DMS 273 (cell line): ENCODE results near the gene STON2.
A peak's percentile ranks its signal among the peaks of the same experiment; 100 is the strongest.
"Not testable (repeated sequence)": the region's sequence is repeated elsewhere in the genome, so short reads cannot be mapped to it uniquely, and the experiment has no call there.

Source experiments
- DNase-seq: peaks from one replicate; lab custom pipeline; 2025; ENCODE audit not compliant: unreplicated experiment; lab: John Stamatoyannopoulos, UW

Gene STON2

DNA sequence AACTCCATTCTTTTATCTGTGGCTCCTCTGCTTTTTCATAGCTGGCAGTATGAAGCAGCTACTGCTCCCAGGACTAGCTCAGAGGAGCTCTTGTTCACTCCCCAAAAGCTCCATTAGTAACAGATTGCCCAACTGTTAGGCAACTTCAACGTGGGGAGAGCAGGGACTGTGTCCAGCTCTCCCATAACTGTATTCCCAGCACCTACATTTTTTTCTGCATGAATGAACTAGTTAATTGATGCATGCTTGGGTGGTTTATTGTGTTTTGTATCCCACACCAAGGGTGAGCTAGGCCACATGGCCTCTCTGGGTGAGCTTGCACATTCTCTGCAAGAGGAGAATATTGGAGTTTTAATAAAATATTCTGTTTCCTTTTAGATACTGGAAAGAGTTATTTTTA, 15.2 kb downstream of the STON2 start:
- peak; percentile 93 for DNase-seq

DNA sequence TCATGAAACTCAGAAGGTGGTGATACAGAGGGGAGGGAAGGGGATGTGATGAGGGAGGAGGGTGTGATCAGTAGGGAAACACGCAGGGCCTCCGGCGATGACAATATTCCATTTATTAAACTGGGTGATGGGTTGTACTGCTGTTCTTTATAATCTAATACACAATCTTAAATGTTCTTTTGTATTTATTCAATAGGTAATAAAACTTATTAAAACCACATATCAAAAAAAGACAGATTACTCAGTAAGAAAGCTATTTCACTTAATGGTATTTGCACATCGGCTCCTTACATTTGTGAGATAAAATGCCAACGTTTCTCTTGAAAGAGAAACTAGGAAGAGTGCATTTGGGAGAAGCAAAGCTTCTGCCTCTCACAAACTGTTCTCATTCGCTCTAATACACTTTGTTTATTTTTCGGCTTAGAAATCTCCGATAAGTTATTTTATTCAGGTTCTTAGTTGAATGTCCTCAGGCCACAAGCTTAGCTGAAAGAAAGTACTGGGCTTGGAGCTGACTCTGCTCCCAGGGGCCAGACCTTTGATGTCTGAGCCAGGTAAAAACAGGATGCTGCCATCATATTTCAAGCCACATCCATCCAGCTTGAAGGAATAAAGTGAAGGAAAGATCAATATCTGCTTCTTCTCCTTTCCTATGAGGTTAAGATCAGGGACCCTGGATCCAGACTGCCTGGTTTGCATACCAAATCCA, 17.5 kb downstream of the STON2 start:
- DNase-seq, result no peak

DNA sequence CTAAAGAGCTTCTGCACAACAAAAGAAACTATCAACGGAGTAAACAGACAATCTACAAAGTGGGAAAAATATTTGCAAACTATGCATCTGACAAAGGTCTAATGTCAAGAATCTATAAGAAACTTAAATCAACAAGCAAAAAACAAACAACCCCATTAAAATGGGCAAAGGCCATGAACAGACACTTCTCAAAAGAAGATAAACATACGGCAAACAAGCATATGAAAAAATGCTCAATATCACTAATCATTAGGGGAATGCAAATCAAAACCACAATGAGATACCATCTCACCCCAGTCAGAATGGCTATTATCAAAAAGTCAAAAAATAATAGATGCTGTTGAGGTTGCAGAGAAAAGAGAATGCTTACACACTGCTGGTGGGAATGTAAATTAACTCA, 20.1 kb downstream of the STON2 start:
- not testable (repeated sequence) for DNase-seq

DNA sequence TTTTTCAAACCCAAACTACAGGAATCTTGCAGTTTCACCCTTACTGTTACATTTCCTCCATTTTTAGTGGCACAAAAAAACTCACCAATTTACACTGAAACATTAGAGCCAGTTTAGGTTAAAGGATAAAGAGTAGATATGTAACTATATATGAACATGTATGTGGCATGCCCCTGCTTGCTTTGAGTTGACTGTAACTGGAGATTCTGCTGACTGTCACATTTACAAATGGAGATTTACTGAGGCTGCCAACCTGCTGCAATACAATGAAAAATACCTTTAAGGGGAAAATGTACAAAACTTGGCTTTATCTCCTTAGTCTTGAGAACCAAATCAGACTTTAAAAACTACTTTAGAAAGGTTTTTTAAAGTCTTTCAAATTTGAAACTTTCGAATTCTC, 28.3 kb downstream of the STON2 start:
- peak; percentile 17 for DNase-seq

DNA sequence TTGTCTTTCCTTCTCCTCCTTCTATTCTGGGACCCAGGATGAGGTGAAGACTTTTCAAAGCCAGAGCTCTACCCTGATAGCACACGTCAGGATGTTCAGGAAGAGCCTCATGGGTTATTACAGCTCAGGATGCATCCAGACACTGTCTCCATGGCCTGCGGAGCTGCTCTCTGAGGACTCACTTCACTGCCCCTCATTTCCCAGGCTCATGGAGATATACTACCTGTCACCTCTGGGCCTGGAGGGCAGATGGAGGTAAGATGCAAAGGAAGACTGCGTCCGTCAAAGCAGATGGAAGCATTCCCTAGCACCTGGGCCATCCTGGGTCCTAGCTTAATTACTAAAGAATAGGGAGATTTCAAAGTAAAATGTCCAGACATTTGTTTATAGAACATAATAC, 32.6 kb downstream of the STON2 start:
- DNase-seq, result no peak

DNA sequence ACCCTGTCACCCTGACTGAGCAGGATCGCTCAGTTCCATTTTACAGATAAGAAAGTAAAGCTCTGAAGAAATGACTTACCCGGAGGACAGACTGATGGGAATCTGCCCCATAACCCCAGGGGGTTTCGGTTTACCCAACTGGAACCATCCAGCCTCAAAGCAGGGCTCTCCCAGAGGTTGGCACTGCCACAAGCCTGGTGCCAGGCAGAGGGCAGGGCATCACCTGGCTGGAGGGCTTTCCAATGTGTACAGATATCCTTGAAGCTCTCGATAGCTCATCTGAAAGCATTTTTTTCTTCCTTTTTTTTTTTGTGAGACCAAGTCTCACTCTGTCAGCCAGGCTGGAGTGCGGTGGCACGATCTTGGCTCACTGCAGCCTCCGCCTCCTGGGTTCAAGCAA, 33.2 kb downstream of the STON2 start:
- no peak for DNase-seq

DNA sequence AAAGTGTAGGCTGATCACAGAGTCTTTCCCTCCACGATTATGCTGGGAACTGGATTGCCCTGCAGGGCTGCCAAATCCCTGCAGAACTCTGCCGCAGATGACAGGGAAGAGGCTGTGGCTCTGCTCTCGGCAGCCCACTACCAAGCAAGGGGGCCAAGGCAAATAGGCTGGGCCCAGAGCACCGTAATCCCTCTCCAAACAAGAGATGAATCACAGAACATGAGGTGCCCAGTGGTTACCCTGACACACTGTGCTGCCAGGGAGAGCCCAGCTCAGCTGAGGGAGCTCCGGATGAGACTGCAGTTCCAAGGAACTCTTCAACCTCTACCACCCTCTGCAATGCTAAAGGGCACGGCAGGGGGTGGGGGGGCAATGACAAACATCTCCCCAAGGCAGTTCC, 33.9 kb downstream of the STON2 start:
- peak; percentile 62 for DNase-seq

DNA sequence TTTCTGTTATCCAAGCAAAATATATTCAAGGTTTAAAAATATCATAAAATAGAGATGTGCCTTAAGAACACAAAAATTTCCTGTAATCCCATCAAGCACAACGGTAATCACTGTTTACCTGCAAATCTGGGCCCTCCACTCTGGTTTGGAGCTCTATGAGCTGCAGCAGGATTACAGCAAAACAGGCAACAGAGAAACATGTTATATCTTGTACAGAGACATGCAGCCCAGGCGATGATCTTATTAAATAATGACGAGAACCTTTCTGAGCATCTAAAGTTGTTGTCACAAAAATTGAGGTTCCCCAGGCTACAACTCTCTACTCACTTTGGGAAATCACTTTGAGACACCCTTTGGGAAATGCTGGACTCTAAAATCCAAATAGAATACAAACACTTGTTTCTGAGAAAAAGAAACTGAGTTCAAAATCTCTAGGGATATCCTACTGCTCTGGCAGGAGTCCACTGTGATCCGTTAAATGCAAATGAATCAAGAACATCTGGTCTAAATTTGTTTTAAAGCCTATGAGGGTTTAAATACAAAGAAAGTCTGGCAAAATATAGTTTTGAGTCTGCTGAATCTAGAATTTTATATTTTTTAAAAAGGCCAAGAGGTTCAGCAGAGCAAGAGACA, 36.3 kb downstream of the STON2 start:
- DNase-seq, result peak; percentile 92

DNA sequence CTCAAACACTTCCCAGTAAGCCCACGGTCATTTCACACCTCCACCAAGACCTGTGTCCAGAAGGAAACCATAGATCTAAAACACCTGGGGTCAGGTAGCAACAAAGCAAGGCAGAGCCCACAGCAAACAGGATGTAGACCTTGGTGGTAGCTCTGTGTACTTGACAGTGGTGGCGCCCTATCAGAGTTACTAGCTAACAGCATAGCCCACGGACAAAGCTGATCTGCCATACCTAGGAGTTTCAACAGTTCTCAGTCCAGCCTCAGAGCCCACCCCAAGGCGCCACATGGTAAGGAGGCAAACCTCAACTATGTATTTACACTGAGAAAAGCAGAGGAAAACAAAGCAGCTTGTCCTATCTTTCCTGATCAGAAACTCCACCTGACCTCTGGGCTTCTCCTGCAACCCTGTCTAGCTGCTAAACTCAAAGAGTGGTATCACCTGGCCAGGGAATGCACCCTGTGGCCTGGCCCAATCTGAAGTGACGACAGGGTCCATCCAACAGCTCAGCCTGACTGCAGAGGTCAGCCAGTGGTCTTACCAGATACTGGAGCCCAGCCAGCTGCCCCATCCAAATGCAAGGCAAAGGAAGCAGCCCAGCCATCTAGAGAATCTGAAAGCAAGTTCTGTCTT, 46.3 kb downstream of the STON2 start:
- DNase-seq, result no peak

DNA sequence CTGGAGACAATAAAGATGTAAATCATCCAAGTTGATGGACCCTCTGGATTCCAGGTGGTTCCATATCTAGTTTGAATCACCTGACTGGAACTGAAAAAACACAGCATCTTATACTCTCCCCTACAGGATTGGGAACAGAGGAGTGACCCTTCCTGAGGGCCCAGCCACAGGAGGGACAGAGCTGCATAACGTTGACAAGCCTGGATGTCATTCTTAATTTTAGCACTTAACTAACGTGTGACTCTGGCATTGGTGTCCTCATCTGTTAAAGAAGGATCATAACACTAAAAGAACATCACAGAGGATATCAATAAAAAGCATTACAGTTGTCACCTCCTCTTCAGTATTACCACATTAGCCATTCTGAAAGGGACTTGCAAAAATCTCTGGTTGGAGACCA, 47.7 kb downstream of the STON2 start:
- DNase-seq, result no peak

DNA sequence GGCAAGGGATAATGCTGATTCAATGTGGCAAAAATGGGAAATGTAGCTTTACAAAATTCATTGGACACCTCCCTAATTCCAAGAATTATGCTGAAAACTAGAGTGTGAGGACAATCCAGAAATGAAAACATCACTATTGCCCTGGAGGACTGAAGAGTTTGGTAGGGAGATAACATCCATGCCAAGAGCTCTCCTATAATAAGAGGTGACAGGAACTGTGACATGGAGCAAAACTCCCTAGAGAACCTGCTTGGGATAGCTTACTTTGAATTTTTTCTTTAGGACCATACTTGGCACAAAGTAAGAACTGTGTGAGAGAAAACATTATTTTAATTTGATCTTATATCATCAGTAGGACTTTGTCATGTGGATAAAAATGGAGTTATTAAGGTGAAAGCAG, 48.9 kb downstream of the STON2 start:
- no peak for DNase-seq

DNA sequence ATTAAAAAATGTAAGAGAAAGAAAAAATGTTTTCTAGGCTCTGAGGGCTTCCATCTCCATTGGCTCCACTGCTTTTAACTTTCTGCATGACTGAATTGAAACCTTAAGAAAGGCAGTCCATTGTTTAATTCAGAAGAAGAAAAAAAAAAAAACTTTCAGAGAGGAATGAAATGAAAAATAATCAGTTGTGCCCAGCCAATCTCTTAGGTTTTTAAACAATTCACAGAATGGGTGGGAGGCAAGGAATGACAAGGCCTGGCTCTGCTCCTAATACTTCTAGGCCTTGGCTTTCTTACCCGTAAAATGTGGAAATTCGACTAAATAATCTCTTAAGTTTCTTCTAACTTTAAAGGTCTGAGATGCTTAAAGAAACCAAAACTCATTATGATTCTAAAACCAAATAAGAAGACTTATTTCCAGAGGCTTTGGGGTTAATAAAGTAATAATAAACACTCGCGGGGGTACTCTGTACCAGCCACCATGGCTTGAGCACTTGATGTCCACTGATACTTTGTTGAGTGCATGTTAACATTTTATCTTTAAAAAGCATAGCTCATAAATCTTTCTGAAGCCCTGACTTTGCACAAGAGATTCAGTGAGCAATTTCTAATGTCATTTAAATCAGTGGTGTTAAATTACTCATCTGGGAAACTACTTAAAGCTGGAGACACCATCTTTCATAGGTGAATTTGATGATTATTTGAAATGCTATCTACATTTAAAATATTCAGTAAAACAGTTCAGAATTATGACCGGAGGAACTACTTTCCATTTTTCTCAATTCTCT, 49.6 kb downstream of the STON2 start:
- no peak for DNase-seq

DNA sequence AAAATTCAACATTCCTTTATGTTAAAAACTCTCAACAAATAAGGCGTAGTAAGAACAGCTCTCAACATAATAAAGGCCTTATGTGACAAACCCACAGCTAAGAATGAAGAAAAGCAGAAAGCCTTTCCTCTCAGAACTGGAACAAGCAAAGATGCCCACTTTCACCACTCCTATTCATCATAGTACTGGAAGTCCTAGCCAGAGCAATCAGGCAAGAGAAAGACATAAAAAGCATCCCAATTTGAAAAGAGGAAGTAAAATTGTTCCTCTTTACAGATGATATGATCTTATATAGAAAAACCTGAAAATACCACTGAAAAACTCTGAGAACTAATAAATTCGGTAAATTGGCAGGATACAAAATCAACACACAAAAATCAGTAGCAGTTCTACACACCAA, 52.1 kb downstream of the STON2 start:
- no peak for DNase-seq

DNA sequence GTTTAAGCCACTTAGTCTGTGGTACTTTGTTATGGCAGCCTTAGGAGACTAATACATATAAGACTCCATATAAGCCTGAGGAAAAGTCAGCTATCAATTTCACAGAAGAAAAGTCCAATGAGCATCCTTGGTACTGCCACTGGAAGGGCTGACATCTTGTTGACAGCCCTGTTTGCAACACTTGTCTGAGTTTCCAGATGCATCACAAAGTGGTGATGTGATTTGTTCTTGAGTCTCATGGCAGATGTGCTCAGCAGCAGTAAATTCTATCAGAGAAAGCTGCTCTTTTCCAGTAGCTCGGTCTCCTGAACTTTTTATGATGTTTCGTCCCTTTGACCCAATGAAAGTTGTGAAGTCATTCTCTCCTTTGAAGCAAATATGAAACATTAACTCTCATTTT, 54.3 kb downstream of the STON2 start:
- no peak for DNase-seq

DNA sequence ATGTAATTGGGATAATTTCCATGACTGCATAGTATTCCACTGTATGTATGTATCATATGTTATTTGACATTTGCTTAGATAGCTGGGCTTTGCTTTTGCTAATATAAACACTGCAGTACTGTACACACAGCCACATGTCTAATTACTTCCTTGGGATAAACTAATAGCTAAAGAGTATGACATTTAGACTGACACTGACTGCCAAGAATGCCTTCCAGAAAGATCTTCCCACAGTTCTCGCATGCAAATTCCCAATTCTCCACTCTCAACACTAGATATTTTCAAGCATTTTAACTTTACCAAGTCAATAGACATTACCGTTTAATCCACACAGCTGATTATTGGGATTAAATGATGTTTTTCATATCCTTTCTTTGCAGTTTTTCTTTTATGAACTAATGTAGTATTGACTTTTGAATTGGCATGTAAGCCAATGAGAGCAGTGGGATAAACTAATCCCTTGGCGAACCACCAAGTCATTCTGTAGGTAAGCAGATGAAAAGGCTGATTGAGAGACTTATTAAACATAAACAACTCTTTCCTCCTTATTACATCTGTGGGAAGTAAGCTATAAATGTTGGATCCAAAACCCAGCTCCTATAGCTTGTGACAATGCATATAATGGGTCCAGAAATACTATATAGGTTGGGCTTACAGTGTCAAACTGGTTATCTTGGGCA, 55.5 kb downstream of the STON2 start:
- DNase-seq, result no peak

DNA sequence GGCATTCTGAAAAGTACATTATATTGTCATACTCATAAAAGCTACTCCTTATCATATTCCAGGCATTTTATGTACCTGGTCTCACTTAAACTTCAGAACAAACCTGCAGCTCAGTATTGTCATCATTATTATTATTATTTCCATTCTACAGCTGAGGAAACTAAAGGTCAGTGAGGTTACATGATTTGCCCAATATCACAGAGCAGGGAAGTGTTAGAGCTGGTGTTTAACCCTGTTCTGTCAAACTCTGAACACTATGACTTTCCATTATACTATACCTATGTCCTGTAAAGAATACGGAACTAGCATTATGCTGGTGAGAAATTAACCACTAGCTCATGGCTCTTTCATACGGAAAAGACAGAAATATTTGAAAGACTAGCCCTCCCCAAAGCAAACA, 56.4 kb downstream of the STON2 start:
- DNase-seq, result no peak

DNA sequence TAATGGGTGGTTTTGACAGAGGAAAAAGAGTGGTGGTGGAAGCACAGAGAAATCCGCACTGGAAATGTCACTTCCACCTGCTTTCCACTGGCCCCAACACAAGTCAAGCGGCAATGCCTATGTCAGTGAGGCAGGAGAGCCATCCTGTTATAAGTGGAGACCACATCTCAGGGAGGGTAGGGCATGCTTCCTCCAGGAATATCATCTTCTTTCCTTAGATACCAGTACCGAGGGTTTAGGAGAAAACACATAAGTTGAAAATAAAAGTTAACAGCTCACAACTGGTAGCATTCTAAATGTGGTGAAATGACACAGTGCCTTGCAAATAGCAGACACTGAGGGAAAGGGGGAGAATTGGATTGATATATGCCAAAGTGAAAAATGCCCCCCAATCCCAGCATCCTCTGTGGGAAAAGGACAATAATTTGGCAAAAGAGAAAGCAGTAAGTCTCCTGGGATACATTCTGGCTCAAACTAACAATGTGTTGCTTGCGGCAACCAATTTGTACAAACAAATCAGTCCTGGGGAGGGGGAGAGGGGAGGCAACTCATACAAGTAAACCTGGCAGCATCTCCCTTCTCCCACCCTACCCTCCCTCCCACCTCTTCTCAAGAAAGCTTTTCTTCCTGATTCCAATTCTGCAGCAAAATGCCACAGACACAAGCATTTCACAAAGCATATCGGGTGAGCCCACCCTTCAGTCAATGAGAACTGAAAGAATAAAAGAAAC, 57.1 kb downstream of the STON2 start:
- DNase-seq, result no peak

DNA sequence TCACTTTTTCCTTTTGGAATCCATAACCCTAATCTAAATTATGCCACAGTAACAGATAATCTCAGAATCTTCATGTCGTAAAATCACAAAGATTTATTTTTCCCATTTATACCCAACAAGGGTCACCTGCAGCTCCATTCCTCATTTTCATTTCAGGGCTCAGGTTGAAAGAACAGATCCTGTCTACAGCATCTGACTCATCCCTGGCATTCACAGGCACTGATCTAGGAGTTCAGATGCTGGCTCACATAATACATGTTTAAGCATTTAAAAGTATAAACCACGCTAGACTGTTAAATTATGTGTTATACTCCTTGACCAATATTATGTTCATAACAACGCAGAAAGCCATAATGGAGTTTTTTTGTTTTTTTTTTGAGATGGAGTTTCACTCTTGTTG, 58.3 kb downstream of the STON2 start:
- no peak for DNase-seq

DNA sequence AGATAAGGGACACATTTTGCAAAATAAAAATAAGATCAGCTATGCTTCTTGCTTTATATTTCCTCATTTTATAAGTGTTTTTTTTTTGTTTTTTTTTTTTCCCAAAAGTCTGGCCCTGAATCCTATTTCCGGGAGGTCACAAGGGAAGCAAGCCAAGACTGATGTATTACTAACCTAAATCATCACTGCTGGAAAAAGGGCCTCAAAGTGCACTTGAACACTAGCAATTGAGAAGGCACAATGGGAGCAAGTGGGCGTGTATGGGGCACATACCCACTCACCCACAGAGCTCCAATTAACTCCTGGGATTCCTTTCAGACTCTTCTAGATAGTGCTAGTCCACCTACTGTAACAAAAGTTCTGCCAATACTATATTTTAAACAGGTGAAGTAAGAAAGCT, 58.8 kb downstream of the STON2 start:
- DNase-seq, result no peak

DNA sequence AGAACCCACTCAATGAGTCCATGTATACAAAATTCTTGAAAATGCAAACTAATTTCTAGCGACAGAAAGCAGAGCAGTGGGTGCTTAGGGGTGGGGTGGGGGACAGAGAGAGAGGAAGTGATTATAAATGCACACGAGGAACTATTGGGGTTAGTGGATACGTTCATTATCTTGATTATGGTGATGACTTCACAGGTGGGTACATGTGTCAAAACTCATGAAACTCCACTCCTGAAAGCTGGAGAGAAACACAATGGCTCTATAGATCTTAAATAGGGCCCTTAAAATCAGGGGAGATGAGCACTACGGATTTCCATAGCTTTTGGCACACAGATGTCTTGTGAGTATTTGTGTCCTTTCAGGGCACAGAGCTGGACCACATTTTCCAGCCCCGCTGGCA, 59.9 kb downstream of the STON2 start:
- no peak for DNase-seq

DNA sequence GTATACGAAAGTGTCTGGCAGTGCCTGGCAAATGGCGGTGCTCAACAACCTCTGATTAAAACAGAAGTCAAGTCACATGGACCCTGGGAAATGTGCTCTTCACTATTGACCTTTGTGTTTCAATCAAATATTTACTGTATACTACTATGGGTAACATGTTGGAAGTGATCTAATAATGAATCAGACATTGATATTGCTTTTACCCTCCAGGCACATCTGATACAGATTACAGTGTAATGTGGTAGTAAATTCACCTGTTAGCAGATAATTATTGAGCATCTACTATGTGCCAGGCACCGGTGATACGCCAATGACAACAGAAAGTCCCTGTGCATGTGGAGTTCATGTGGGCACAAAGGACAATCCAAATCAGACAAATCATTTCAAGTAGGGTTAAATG, 63.1 kb downstream of the STON2 start:
- DNase-seq, result no peak
